ENCODE results near the gene MRPL4.
"Not testable (repeated sequence)": the region's sequence is repeated elsewhere in the genome, so short reads cannot be mapped to it uniquely, and the experiment has no call there.

MRPL4 gene

GRCh38 chr19:10230173-10230860 lies 21.7 kb upstream of the MRPL4 start:
- peak; percentile 33 for DNase-seq (ENCODE audit: low spot score)

DNA sequence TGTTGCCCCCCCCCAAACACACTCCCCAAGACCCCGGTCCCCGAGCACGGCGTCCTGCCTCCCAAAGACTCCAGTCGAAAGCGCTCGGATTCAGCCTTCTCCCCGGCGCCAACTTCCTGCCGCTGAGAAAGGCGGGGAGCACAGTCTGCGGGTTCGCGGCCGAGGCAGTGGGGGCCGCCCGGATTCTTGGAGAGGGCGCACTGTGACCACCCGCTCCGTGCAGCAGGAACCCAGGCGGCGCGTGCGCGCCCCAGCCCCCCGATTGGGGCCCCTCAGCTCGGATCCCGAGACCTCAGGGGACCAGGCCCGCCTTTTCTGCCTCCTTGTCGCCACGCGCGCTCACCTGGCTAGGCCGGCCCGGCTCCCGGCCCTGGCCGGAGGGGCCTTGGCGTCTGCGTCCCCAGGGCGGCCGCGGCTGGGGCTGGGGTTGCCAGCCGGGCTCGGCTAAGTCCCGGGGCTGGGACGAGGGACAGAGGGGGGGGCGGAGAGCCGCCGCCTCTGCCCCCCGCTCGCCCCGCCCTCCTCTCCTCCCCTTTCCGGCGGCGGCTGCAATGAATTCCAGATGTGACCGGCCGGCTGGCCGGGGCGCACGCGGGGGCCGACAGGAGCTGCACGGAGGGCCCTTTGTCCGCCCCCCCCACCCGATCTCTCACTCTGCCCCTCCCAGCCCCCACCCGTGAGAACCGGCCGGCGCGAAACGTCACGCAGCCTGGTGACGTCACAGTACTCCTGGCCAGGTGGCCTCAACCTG lies 21.0 kb upstream of the MRPL4 start, which contains the start of gene S1PR2:
S1PR2 (minus strand) TSS at position 471 of the 751 bp plus-strand sequence. CDS start 6,426 bp downstream, outside the sequence.
- peak; percentile 84 for DNase-seq (ENCODE audit: low spot score)

DNA sequence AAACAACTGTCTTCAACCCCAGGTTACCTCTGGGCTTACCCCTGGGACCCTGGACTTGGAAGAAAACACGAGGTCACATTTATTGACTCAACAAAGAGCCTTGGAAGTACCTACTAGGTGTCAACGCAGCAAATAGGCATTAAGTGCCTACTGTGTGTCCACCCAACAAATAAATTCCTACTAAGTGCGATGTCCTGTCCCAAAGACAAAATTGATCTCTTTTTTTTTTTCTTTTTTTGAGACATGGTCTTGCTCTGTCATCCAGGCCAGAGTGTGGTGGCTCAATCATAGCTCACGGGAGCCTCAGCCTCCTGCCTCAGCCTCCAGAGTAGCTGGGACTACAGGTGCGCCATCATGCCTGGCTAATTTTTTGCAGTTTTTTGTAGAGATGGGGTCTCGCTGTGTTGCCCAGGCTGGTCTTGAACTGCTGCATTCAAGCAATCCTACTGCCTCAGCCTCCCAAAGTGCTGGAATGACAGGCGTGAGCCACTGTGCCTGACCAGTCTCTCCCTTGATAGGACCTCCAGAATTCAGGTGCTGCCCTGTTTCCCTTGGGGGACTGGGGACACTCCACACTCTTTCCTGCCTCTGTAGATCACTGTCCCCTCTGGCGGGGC lies 20.3 kb upstream of the MRPL4 start:
- no peak for DNase-seq (ENCODE audit: low spot score)

DNA sequence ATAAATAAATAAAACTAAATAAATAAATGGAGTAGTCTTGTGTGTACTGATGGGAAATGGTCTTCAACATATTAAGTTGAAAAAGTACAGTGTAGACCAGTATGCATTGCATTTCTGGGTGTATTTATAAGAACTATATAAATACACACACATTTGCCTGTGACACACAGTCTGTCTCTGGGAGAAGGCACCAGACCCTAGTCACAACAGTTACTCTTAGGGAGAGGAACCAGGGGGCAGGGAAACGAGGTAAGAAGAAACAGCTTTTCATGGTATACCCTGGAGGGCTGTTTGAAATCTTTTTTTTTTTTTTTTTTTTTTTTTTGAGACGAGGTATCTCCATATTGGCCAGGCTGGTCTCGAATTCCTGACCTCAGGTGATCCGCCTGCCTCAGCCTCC lies 18.1 kb upstream of the MRPL4 start:
- DNase-seq (ENCODE audit: low spot score): peak; percentile 33

GRCh38 chr19:10235003-10235402 lies 17.0 kb upstream of the MRPL4 start:
- no peak for DNase-seq (ENCODE audit: low spot score)

- DNase-seq (ENCODE audit: low spot score): not testable (repeated sequence)
Measured at GRCh38 chr19:10235409-10235808, 16.6 kb upstream of the MRPL4 start.

GRCh38 chr19:10237702-10238101 lies 14.3 kb upstream of the MRPL4 start:
- no peak for DNase-seq (ENCODE audit: low spot score)

GRCh38 chr19:10238172-10238783 lies 13.7 kb upstream of the MRPL4 start:
- no peak for DNase-seq (ENCODE audit: low spot score)

DNA sequence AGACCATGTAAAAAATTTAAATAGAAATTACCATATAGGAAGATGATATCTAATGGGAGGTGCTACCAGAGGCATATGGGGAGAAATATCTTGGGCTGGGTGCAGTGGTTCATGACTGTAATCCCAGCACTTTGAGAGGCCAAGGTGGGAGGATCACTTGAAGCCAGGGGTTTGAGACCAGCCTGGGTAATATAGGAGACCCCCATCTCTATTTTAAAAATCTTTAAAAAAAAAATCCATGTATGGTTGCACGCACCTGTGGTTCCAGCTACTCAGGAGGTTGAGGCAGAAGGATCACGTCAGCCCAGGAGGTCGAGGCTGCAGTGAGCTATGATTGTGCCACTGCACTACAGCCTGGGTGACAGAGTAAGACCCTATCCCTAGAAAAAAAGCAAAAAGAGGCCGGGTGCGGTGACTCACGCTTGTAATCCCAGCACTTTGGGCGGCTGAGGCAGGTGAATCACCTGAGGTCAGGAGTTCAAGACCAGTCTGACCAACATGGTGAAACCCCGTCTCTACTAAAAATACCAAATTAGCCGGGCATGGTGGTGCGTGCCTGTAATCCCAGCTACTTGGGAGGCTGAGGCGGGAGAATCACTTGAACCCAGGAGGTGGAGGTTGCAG lies 10.1 kb upstream of the MRPL4 start:
- DNase-seq (ENCODE audit: low spot score): not testable (repeated sequence)

DNA sequence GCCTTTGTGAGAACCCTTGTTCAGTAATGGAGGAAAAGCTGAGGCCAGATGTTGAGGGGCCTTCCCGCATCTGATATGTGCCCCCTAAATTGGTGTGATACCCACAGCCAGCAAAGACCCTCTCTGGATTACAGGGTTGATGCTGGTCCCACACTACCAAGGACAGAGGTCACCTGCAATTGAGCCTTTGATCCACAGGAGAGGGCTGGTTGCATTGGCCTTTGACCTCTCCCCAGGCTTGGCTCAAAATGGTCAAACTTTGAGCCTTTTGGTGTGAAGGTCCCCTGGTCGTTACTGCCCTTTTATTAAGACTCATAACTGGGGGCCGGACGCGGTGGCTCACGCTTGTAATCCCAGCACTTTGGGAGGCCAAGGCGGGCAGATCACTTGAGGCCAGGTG lies 8.4 kb upstream of the MRPL4 start:
- DNase-seq (ENCODE audit: low spot score): no peak

GRCh38 chr19:10245189-10245939 lies 6.7 kb upstream of the MRPL4 start:
- peak; percentile 61 for DNase-seq (ENCODE audit: low spot score)

DNA sequence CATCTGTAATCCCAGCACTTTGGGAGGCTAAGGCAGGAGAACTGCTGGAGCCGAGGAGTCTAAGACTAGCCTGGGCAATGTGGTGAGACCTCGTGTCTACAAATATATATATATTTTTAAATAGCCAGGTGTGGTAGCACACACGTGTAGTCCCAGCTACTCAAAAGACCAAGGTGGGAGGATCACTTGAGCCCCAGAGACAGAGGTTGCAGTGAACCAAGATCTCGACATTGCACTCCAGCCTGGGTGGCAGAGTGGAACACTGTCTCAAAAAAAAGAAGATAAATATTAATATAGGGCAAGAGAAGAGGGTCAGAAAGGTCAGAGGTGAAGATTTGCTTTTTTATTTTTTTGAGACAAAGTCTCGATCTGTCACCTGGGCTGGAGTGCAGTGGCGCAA lies 5.5 kb upstream of the MRPL4 start:
- no peak for DNase-seq (ENCODE audit: low spot score)

DNA sequence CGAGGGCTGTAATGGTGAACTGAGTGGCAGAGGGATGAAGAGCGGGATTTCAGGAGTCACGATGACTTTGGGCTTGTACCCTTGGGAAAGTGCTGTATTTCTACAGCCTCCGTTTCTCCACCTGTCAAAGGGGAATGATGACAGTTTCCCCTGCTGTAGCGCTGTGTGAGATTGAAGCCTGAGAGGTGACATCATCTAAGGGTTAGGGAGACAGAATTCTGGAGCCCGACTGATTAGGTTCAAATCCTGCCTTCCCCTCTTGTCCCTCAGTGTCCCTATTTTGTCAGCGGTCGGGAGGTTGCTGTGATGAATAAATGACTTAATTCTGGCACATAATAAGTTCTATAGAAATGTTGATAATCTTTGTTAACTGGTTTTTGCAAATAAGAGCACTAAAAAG lies 693 bp downstream of the MRPL4 start:
- no peak for DNase-seq (ENCODE audit: low spot score)

GRCh38 chr19:10254244-10254643 lies 2.2 kb downstream of the MRPL4 start:
- DNase-seq (ENCODE audit: low spot score): no peak

DNA sequence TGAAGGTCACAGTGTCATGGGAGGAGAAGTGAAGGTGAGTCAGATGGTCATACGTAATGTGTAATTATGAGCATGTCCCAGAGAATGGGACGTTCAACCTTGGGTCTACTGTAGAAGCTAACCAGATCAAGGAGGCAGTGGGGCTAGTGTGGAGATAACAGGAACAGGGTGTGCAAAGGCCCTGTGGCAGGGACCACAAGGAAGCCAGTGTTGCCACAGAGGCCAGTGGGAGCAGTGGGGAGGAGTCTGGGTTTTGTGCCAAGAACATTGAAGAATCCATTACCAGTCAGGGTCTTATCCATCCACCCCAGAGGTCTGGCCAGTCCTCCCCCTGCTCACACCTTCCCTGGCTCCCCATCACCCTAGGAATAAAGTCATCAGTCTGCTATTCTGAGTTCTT lies 3.3 kb downstream of the MRPL4 start:
- no peak for DNase-seq (ENCODE audit: low spot score)

DNA sequence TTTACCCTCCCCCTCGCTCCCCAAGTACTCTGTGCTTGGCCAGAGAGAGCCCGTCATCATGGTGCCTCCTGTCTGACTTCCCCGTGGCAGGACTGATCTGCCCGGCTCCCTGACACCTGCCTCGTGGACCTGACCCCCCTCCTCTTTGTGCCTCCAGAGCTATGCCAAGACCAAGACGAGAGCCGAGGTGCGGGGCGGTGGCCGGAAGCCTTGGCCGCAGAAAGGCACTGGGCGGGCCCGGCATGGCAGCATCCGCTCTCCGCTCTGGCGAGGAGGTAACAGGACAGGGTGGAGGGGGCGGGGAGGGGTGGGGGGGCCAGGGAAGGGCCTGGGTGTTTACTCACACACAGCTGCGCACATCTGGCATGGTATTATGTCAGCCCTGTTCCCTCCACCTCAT lies 4.5 kb downstream of the MRPL4 start:
- DNase-seq (ENCODE audit: low spot score): no peak

- no peak for DNase-seq (ENCODE audit: low spot score)
Measured at GRCh38 chr19:10256970-10257615, 5.1 kb downstream of the MRPL4 start.

- DNase-seq (ENCODE audit: low spot score): no peak
Measured at GRCh38 chr19:10258080-10258710, 6.2 kb downstream of the MRPL4 start.

DNA sequence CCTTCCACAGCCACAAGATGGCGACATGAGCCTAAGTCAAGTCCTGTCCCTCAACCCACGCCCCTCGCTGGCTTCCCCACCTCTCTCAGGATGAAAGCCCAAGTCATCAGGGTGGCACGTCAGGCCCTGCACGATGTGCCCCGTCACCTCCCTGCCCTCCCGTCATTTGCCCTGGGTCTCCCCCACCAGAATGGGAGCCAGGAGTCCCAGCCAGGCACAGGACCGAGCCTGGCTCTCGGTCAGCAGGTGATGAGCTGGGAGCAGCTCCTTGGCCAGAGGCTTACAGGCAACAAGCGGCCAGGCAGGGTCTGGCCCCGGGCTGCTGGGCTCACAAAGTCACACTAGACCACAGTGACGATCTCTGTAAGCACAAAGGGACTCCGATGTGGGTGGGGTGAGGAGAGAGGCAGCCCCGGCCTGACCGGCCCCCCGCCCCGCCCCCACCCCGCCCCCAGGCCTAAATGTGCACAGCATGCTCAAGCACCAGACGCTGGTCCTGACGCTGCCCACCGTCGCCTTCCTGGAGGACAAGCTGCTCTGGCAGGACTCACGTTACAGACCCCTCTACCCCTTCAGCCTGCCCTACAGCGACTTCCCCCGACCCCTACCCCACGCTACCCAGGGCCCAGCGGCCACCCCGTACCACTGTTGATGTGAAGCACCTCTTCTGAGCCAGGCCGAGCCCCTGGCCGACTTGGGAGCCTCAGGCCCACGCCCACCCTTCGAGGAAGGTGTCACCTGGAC lies 7.3 kb downstream of the MRPL4 start:
- DNase-seq (ENCODE audit: low spot score): peak; percentile 57

GRCh38 chr19:10260141-10260584 lies 8.1 kb downstream of the MRPL4 start:
- no peak for DNase-seq (ENCODE audit: low spot score)

All from germinal center (tissue), 1 donor.